GM18870 (cell line): ENCODE data around the gene KPNA5.
"Not testable (repeated sequence)": the region's sequence is repeated elsewhere in the genome, so short reads cannot be mapped to it uniquely, and the experiment has no call there.

ENCODE experiments used
- ATAC-seq: cut with Tn5 transposase; IDR thresholded peaks from one replicate; pipeline ENCODE4 v1.9.1; 2021; ENCODE audit warnings: moderate library complexity; ENCODE audit not compliant: unreplicated experiment

KPNA5 gene

DNA sequence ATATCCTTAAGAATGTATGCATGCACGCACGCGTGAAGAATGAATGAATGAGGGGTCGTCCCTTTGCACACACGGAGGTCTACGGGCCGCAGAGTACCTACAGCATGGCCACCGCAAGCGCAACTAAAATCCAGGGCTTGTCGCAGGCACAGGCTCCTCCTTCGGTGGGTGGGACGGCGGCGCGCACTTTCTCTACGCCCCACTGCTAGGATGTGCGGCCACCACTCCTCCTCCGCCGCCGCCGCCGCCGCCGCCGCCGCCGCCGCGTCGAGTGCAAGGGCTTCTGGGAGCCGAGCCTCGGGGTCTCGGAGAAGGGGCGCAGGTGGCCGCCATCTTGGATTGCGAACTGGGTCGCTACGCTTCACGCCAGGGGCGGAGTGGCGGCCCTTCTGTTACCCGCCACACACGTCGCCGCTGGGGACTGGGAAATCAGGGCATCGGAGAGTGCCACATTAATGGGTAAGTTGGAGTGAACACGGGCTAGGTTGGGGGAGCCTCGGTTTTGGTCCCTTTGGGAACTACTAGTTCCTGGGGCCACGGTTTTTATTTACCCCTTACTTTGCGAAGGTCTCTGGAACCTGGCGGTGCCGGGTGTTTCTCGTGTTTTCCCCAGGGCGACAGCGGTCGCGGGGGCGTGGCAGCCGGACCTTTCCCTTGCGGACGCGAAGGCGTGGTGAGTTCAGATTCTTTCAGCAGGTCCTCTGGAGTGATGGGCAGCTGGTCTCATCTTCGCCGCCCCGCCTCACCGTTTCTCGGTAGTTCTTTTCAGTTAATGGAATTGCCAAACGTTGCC is at the start of gene KPNA5:
Gene KPNA5, plus strand, starts transcription at position 332 of the 793 bp plus-strand sequence. Its CDS starts 124 bp downstream, at position 456.
- peak; percentile 94 for ATAC-seq

DNA sequence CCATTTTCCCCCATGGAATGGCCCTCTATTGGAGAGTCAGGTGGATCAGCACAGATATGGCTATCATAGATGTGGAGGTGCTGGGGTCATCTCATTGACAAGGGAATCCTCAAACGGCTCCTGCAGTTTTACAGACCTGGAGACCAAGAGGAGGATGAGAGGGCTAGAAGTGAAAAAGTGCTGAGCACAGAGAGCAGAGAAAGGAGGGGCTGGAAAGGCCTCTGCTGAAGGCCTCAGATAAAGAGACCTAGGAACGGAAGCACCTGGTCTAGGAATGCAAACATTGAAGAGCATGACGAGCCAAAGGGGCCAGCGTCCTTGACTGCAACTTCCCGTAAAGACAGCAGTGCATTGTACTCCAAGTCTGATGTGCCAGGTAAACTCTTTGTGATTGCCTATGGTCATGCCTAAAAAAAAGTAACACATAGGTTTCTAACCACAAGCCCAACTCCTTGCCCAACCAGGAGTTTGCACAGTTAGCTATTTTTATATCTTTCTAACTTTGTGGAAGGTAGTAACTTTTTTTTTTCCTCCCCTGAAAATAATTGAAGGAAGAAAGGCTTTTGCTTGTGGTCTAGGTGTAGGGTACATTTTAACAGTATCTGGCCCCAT is 49.5 kb upstream of the KPNA5 start:
- ATAC-seq = no peak

DNA sequence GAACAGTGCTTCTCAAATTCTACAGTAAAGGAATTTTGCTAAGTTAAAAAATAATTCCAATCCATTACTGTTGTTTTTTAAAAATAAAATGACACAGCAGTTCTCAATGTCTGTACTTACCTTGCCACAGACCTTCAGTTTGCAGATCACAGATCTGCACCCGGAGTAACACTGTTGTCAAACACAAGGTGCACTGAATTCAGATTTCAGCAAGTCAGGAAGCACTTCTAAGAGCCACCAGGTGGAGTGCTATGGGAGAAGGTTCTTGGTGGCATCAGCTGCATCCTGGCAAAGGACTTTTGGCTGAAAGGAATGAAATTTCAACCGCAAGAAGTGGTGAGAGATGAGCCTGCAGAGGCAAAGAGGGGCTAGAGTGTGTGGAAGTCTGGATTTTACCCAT is 47.3 kb upstream of the KPNA5 start:
- ATAC-seq = no peak

DNA sequence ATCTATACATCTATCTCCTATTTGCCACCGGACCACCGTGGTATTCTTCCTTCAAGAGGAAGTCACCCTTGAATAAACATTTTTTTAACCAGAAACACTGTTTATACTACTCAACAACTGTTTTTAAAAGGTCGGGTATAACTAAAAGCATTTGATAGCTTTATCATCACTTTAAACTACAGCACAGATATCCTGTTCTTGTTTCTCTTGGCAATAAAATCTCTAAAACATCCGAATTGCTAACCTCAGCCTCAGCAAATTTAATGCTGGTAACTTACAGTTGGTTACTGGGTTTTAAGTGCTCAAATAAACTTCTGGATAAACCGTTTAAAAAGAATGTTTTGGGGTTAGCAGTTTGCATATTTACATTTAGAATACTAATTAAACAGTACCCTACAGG is 32.9 kb upstream of the KPNA5 start:
- no peak for ATAC-seq

DNA sequence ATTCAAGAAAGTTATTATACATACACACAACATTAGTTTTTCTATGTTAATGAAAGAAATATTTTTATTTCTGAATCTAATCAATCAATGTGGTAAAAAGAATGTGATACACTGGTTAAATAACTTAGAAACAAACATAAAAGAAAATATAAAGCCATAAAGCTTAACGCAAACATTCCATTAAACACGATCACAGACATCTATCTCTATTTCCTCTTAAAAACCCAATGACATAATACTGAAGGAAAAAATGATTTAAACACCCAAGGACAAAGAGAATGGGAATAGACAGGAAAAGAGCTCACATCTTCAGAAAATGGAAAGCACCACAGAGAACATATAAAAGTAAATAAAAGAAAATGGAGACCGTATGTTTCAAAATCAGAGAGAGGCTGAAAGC is 31.9 kb upstream of the KPNA5 start:
- ATAC-seq = no peak

DNA sequence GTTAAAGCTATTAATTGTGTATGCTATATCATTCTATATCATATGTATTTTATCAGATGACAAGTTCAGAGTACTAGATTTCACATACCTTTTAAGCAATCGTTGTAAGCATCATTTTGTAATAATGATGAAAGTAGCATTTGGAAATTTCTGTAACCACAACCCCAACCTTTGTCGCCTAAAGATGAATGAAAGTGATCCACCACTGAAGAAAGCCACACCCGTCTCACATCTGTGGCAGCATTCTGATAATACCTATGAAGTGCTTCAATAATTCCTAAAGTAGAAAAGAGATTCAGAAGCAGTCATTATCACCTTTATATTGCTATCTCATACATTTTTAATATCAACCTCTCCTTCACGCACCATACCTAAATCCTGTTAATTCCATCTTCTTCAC is 29.1 kb upstream of the KPNA5 start:
- ATAC-seq = no peak

DNA sequence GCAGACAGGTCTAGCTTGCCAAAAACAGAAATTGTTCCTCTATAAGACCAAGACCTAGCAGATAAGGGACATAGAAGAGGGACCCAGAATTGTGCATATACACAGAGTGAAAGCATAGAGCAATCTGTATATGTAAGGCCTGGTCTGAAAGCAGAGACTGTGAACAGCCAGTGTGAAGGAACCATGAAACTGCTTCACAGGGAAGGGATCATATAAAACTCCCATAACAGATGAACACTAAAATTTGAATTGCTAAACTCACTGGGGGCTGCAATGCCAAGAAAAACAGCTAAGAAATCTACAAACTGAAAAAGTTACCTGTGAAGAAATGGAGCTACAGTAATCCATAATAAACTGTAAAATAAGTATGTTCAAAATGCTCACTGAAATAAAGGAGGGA is 19.4 kb upstream of the KPNA5 start:
- ATAC-seq = no peak

DNA sequence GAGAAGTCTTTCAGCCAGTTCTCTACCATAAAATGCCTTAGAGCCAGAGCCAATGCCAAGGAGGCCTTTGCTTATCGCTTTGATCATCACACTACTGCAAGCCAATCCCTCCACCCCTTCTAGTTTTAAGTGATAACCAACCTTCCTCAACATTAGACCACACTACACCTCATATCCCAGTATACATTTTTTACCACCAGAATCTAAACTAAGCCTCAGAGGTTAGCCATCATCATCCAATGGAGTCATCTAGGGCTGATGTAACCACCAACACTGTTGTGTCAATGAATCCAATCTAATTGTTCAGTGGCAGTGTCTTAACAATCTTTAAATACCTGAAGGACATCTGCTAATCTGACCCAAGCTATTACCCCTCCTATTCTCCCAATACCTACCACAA is 18.8 kb upstream of the KPNA5 start:
- no peak for ATAC-seq

DNA sequence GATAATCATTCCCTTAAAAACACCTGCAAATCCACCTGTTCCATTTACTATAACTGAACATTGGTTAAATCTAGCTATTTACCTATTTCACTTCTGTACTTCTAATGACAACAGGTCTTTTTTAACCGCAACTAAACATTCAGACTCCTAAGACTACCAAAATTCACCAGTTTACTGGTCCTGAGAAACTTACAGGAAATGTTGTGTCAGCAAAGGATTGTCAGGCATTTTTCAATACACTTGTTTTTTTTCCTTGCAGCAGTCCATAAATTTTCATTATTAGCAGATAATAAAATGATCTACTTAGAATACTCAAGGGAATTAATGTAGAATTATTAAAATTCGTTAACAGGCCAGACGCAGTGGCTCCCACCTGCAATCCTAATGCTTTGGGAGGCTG is 17.7 kb upstream of the KPNA5 start:
- ATAC-seq = no peak

DNA sequence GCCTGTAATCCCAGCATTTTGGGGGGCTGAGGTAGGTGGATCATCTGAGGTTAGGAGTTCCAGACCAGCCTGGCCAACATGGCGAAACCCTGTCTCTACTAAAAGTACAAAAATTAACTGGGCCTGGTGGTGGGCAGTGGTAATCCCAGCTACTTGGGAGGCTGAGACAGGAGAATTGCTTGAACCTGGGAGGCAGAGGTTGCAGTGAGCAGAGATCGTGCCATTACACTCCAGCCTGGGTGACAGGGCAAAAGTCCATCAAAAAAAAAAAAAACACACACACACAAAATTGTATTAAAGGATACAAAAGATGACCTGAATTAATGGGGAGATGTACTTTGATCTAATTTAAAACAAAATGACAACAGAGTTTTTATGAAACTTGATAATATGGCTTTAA is 16.8 kb upstream of the KPNA5 start:
- not testable (repeated sequence) for ATAC-seq

DNA sequence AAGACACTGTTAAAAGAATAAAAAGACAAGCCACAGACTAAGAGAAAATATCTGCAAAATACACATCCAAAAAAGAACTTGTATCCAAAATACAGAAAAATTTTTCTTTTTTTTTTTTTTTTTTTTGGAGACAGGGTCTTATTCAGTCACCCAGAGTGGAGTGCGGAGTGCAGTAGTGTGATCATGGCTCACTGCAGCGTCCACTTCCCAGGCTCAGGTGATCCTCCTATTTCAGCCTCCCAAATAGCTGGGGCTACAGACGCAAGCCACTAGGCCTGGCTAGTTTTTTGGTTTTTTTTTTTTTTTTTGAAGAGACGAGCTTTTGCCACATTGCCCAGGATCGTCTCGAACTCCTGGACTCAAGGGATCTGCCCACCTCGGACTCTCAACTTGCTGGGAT is 15.5 kb upstream of the KPNA5 start:
- ATAC-seq = no peak

DNA sequence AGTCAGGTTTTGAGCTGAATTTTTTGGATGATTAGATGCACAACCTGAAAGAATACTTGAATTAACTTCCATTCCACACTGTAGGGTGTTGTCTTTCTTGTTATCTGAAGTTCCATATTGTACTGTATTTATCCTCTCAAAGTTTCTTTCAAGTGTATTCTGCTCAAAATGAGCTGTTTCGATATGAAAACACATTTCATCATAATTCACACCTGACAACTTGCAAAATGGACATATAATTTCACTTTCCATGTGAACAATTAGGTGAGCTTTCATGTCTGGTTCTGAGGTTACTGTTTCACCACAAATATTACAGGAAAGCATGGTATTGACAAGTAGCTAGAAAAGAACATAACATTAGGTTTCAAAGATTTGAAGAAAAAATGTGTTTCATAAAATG is 14.1 kb upstream of the KPNA5 start:
- peak; percentile 59 for ATAC-seq

DNA sequence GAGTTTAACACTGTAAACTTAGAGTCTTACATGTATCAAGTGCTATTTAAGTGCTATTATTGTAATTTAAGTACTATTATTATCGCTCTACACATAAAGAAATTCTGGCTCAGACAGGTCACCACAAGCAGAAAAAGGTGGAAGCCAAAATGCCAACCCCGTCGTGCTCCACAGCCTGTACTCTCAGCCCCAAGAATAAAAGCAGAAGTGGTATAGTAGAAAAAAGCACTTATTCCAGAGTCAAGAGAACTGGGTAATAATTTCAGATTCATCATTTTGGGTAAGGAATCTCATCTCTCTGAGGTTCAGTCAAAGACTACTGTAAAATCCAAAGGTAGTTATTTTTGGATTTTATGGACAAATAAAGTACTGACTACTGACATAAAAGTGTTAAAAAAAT is 13.4 kb upstream of the KPNA5 start:
- ATAC-seq = no peak

DNA sequence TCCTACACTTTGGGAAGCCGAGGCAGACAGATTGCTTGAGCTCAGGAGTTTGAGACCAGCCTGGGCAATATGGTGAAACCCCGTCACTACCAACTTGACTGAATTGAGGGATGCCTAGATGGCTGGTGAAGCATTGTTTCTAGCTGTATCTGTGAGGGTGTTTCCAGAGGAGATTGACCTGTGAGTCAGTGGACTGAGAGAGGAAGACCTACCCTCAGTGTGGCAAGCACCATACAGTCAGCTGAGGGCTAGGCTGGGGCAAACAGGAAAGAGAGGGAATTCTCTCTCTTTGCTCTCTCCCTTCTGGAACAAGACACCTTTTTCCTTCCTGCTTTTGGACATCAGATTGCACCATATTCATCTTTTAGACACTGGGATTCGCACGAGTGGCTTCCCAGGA is 8.7 kb upstream of the KPNA5 start:
- ATAC-seq = no peak

DNA sequence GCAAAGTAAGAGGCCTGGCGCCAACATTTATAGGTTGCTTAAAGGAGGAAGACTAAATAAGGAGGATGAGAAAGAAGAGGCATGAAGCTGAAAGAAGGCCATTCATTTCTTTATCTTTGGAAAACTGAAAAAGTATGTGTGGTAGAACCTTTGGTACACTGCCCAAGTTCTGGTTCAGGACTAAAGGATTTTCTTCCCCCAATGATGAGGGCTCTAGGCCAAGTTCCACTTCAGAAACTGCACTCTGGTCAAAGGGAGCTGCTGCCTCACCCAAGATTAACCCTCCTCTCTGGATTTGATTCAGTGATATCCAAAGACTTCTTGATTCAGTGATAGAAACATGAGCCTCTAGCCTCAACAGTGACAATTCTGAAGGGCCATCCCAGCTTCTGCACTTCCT is 5.0 kb upstream of the KPNA5 start:
- ATAC-seq = no peak

DNA sequence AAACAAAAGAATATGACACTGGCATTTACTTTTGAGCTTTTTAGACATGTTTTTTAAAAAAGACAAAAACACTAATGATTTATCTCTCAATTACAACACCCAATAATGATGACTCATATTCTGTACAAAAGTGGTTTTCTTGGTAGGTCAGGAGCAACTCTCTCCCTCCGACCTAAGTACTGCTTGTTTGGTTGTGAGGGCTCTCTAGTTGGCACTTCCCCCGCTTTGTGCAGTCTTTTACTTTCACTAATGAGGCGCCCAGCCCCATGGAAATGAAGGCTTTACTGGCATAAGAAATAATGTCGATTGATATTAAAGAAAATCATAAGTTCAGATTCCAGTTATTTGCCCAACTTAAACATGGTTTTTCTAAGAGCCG is 1.3 kb downstream of the KPNA5 start:
- ATAC-seq = peak; percentile 33

DNA sequence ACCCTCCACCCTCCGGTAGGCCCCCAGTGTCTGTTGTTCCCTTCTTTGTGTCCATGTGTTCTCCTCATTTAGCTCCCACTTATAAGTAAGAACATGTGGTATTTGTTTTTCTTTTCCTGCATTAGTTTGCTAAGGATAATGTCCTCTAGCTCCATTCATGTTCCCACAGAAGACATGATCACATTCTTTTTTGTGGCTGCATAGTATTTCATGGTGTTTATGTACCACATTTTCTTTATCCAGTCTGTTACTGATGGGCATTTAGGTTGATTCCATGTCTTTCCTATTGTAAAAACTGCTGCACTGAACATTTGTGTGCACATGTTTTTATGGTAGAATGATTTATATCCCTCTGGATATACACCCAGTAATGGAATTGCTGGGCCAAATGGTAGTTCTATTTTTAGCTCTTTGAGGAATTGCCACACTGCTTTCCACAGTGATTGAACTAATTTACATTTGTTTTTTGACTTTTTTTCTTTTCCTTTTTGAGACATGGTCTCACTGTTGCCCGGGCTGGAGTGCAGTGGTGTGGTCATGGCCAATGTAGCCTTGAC is 4.5 kb downstream of the KPNA5 start:
- no peak for ATAC-seq

DNA sequence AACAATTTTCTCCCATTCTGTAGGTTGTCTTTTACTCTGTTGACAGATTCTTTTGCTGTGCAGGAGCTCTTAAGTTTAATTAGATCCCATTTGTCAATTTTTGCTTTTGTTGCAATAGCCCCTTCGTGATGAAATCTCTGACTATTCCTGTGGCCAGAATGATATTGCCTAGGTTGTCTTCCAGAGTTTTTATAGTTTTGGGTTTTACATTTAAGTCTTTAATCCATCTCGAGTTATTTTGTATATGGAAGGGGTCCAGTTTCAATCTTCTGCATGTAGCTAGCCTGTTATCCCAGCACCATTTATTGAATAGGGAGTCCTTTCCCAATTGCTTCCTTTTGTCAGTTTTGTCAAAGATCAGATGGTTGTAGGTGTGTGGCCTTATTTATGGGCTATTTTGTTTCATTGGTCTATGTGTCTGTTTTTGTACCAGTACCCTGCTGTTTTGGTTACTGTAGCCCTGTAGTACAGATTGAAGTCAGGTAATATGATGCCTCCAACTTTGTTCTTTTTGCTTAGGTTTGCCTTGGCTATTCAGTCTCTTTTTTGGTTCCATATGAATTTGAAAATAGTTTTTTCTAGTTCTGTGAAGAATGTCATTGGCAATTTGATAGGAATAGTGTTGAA is 5.6 kb downstream of the KPNA5 start:
- ATAC-seq = not testable (repeated sequence)

DNA sequence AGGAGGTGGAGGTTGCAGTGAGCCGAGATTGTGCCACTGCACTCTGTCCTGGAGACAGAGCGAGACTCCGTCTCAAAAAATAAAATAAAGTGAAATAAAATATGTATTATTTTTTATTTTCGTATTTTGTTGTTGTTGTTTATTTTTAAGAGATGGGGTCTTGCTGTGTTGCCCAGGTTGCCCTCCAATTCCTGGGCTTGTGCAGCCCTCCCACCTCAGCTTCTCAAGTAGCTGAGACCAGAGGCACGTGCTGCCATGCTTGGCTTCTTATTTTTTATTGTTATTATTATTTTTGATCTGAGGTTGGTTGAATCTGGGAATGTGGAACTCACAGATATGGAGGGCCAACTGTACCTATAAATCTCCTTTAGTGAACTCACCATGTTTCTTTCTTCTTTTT is 10.1 kb downstream of the KPNA5 start:
- ATAC-seq = no peak

DNA sequence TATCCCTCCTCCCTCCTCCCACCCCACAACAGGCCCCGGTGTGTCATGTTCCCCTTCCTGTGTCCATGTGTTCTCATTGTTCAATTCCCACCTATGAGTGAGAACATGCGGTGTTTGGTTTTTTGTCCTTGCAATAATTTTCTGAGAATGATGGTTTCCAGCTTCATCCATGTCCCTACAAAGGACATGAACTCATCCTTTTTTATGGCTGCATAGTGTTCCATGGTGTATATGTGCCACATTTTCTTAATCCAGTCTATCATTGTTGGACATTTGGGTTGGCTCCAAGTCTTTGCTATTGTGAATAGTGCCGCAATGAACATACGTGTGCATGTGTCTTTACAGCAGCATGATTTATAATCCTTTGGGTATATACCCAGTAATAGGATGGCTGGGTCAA is 11.9 kb downstream of the KPNA5 start:
- not testable (repeated sequence) for ATAC-seq

DNA sequence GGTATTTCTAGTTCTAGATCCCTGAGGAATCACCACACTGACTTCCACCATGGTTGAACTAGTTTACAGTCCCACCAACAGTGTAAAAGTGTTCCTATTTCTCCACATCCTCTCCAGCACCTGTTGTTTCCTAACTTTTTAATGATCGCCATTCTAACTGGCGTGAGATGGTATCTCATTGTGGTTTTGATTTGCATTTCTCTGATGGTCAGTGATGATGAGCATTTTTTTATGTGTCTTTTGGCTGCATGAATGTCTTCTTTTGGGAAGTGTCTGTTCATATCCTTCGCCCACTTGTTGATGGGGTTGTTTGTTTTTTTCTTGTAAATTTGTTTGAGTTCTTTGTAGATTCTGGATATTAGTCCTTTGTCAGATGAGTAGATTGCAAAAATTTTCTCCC is 12.3 kb downstream of the KPNA5 start:
- not testable (repeated sequence) for ATAC-seq

DNA sequence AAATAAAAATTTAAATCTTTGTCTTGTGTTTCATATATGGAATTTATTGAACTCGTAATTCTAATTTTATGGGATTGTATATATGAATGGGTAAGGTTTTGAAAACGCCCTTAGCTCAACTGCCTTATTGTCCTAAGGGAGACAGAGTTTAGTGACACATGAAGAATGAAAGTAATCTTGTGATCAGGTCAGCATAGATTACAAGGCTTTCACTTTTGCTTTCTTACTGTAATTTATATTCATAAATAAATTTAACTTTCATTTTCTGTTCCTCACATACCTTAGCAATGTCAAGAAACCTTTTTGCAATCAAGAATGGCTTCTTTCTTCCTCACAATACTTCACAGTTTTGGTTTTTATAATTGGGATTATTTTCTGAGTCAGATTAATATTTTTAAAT is 14.4 kb downstream of the KPNA5 start:
- ATAC-seq = peak; percentile 97
